HG02884 (cell line): ENCODE measurements around the gene INTS2.
"Not testable (repeated sequence)": the region's sequence is repeated elsewhere in the genome, so short reads cannot be mapped to it uniquely, and the experiment has no call there.

ENCODE experiments used
- ATAC-seq: cut with Tn5 transposase; IDR thresholded peaks from one replicate; pipeline ENCODE4 v1.9.1; 2021; ENCODE audit warnings: mild to moderate bottlenecking, moderate library complexity; ENCODE audit not compliant: unreplicated experiment

INTS2 gene

DNA sequence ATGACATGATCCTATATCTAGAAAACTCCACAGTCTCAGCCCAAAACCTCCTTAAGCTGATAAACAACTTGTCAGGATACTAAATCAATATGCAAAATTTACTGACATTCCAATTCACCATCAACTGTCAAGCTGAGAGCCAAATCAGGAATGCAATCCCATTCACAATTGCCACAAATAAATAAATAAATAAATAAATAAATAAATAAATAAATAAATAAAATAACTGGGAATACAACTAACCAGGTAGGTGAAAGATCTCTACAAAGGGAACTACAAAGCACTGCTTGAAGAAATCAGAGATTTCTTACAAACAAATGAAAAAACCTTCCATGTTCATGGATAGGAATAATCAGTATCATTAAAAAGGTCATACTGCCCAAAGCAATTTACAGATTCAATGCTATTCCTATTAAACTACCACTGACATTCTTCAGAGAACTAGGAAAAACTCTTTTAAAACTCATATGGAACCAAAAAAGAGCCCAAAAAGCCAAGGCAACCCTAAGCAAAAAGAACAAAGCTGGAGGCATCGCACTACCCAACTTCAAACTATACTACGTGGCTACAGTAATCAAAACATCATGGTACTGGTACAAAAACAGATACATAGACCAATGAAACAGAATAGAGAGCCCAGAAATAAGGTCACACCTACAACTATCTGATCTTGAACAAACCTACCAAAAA, 102.2 kb downstream of the INTS2 start:
- ATAC-seq = no peak

DNA sequence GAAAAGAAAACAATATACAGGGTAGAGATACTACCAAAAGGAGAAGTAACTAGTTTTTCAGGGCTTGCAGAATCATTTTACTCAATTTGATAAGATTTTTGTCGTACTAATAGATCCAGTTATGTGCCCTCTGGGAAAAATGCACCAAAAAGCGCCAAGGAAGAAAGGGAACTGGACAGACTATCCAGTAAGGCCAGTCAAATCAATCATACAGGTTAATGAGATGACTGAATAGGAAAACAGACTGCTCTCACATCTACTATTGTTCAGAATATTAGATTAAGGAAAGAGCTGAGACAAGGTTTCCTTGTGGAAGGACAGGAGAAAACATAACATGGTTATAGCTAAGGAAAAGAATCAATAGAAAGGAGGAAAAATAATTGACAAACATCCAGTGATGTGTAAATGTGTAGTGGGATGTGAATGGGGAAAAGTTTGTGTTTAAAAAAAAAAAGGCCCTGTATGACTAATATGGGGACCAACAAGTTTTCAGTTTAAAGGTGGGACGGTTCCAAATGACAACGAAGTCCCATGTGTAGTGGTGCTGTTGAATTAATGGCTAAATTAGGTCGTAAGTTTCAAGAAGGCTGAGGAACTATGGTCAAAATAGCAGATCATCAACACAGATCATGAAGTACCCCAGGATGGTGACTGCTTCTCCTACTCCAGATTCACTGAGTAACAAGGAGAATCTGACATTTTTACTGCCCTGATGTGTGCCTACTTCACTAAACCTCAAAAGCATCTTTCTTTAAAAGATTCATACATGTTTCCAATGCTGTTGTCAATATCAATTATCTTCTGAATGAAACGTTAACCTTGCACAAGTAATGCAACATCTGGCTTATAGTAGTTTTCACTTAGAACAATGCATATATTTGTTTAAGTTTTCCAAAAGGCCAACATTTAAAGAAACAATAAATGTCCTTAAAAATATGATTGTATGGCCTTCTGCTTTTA, 105.2 kb downstream of the INTS2 start:
- ATAC-seq = no peak

DNA sequence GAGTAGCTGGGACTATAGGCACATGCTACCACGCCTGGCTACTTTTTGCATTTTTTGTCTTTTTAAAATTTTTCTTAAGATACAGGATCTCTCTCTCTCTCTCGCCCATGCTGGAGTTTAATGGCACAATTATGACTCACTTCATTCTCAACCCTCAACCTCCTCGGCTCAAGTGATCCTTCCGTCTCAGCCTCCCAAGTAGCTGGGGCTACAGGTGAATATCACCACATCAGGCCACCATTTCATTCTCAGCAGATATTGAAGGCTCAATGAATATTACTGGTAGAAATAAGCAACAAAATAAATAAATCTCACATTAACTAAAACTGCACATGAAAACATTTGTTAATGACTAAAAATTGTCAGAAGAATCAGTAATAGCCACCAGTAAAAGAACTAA, 106.1 kb downstream of the INTS2 start:
- no peak for ATAC-seq

DNA sequence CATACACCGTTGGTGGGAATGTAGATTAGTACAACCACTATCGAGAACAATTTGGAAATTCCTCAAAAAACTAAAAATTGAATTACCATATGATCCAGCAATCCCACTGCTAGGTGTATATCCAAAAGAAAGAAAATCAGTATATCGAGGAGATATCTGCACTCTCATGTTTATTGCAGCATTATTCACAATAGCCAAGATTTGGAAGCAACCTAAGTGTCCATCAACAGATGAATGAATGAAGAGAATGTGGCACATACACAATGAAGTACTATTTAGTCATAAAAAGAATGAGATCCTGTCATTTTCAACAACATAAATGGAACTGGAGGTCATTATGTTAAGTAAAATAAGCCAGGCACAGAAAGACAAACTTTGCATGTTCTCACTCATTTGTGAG, 108.5 kb downstream of the INTS2 start:
- ATAC-seq = not testable (repeated sequence)

DNA sequence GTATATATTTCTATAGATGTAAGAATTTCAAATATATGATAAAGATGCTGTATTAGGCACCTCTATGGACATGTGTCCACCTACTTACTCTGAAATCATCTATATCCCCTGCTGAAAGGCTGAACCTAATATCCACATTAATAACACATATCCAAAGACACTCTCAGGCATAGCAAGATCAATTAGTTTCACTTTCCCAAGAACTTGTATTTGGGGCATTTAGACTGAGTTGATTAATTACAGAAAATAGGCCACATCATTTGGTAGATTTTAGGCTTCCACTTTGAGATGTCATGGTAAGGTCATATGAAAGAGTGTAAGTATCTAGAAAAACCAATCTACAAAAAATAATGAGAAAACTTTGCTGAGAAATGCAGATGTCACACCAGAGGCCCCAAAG, 109.6 kb downstream of the INTS2 start:
- no peak for ATAC-seq

DNA sequence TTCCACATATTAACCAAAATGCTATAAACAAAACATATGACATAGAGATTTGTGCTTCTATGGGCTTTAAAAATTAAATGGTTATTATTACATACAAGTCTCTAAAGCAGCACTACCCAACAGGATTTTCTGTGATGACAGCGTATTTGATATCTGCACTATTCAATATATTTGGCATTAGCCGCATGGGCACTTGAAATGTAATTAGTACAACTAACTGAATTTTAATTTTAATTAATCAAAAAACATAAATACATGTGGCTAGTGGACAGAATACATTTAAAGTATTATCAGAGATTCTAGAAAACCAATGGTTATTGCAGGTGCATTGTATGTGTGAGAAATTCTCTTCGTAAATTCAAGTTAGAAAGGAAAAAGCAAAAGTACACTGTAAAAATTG, 110.3 kb downstream of the INTS2 start:
- no peak for ATAC-seq

DNA sequence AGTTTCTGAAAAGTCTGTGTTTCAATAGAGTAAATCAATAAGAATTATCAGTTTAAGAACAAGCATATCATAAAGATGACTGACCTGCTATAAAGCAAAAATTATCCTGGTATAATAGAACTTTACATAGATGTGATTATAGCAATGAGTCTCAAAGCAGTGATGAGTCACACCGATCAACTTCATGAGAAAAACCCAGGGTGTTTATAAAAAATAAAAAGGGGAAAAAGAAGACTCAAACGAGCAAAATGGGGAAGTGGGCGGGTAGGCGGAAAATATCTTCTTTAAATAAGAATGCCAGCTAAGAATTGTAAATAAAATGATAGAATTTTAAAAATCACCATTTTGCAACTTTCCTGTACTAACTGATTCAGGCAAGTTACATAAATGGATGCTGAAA, 111.2 kb downstream of the INTS2 start:
- no peak for ATAC-seq

DNA sequence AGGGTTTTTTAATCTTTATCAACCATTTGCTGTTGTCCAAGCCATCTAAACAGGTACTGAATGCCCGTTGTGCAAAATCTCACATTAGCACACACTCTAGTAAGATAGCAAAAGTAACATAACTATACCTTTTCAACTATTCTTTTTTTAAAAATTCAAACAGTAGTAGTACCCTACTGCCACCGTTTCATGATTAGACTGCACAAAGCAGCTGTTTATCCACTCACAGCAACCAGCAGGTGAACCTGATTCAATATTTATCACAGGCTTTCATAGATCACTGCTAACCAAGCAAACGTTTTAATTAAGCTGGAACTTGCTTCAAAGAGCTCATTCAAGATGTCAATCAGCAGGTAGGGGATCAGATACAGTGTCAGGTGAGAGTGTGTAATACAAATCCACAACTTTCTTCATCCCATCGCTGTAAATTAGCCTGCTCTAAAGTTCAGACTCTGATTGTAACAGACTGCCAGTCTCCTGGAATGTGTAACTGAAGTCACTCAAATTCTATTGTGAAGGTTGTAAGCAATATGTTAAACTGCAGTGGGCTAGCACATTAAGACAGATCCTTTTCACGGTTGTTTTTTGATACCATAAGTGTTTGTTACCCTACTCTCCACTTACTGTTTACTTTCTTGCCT, 111.8 kb downstream of the INTS2 start:
- no peak for ATAC-seq
